ENCODE data around the gene SLC8A3.
"Not testable (repeated sequence)": the region's sequence is repeated elsewhere in the genome, so short reads cannot be mapped to it uniquely, and the experiment has no call there.

SLC8A3 gene

DNA sequence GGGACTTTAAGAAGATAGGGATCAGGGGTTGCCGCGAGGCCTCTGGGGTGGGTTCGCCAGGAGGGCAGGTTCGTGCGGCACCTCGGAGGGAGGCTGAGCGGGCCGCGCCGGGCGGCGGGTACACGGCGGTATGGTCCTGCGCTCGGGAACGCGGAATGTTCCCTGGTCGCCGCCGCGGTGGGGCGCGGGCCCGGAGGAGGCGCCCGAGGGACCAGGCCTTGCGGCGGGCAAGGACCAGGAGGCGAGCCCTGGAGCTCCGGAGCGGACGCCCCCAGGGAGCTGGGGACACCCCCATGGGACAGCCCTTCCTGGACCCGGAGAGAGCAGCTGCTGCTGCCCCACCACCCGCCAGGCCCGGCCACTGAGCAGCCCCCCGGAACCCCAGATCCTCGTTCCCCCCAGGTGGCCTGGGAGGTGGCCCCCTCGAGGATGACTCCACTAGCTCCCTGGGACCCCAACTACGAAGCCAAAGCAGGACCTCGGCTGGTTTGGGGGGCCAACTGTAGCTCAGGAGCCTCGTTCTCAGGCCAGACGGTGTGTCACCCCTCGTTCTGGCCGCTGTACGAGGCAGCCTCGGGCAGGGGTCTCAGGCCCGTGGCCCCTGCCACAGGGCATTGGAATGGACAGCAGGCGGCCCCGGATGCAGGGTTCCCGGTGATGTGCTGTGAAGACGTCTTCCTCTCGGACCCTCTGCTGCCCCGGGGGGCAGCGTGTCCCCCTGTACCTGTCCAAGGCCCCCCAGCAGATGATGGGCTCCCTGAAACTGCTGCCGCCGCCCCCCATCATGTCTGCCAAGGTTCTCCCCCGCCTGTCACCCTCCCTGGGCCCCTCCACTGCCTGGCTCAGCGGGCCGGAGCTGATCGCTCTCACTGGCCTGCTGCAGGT, 45.6 kb upstream of the SLC8A3 start:
- Histone ChIP-seq H3K4me2 (ENCODE audit: low read depth, low read length, poor library complexity, severe bottlenecking) (no peak overlapping the region), H3K9me2 (replicated peaks; ENCODE audit: low read depth, low read length) (no peaks in the 10 kb centered on the region), H3K4me3 (ENCODE audit: low read length, poor library complexity, severe bottlenecking) (no peak overlapping the region), H3K27me3 (ENCODE audit: insufficient read depth, low read length, poor library complexity, severe bottlenecking) (no peaks in the 10 kb centered on the region), H4K20me1 (ENCODE audit: insufficient read depth, low read length, poor library complexity, severe bottlenecking) (no peaks in the 10 kb centered on the region), H3F3A (ENCODE audit: low read depth) (no peaks in the 10 kb centered on the region), H3K9ac (ENCODE audit: low read depth, low read length, poor library complexity, severe bottlenecking) (no peak overlapping the region), H3K79me2 (ENCODE audit: insufficient read depth, low read length) (no peaks in the 10 kb centered on the region), H2AFZ (ENCODE audit: low read length) (no peak overlapping the region), H3K9me3 (ENCODE audit: insufficient read depth, low read depth, low read length) (no peaks in the 10 kb centered on the region), H3K4me1 (ENCODE audit: insufficient read depth, low read length, poor library complexity, severe bottlenecking) (peaks cover 14% of the 10 kb centered on the region), H3K36me3 (ENCODE audit: insufficient read depth, low read length) (no peaks in the 10 kb centered on the region)
- TF ChIP-seq, protein P1, sequence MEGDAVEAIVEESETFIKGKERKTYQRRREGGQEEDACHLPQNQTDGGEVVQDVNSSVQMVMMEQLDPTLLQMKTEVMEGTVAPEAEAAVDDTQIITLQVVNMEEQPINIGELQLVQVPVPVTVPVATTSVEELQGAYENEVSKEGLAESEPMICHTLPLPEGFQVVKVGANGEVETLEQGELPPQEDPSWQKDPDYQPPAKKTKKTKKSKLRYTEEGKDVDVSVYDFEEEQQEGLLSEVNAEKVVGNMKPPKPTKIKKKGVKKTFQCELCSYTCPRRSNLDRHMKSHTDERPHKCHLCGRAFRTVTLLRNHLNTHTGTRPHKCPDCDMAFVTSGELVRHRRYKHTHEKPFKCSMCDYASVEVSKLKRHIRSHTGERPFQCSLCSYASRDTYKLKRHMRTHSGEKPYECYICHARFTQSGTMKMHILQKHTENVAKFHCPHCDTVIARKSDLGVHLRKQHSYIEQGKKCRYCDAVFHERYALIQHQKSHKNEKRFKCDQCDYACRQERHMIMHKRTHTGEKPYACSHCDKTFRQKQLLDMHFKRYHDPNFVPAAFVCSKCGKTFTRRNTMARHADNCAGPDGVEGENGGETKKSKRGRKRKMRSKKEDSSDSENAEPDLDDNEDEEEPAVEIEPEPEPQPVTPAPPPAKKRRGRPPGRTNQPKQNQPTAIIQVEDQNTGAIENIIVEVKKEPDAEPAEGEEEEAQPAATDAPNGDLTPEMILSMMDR (conservative IDR thresholded peaks at IDR 0.05; ENCODE audit: low read length) = no peak
- no peak for TF ChIP-seq EZH2phosphoT487 (IDR thresholded peaks at IDR 0.05; ENCODE audit: borderline replicate concordance)

DNA sequence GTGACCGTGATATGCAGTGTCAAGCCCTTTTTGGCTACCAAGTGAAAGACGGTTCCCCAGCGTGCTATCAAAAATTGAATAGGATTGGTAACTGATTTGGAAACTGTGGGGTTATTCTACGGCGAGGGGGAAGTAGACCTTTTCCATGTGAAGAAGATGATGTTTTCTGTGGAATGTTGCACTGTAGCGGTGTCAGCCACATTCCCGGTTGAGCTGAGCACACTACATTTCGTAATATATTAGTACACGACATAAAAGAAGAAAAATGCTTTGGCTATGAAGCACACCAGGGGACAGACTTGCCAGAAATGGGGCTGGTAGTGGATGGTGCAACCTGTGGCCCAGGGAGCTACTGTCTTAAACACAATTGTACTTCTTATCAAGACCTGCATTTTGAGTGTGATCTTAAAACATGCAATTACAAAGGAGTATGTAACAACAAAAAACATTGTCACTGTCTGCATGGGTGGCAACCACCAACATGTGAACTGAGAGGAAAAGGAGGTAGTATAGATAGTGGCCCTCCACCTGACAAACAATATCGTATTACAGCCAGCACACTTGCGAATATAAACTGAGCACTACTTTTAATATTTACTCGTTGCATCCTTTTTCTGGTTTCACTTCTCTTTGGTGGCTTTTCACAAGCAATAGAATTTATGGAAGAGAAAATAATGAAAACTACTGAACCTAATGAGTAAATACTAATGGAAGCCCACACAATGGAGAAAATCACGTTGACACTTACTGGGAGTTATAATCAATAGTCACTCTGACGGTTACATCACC, 43.2 kb upstream of the SLC8A3 start:
- H3K36me3 ChIP-seq (ENCODE audit: insufficient read depth, low read length); H3K9me2 ChIP-seq (replicated peaks; ENCODE audit: low read depth, low read length); H3K79me2 ChIP-seq (ENCODE audit: insufficient read depth, low read length); H3F3A ChIP-seq (ENCODE audit: low read depth); H3K9me3 ChIP-seq (ENCODE audit: insufficient read depth, low read depth, low read length); H3K4me2 ChIP-seq (ENCODE audit: low read depth, low read length, poor library complexity, severe bottlenecking); H2AFZ ChIP-seq (ENCODE audit: low read length); H3K9ac ChIP-seq (ENCODE audit: low read depth, low read length, poor library complexity, severe bottlenecking); H3K27me3 ChIP-seq (ENCODE audit: insufficient read depth, low read length, poor library complexity, severe bottlenecking); H4K20me1 ChIP-seq (ENCODE audit: insufficient read depth, low read length, poor library complexity, severe bottlenecking); H3K4me3 ChIP-seq (ENCODE audit: low read length, poor library complexity, severe bottlenecking); H3K4me1 ChIP-seq (ENCODE audit: insufficient read depth, low read length, poor library complexity, severe bottlenecking): not testable (repeated sequence)

DNA sequence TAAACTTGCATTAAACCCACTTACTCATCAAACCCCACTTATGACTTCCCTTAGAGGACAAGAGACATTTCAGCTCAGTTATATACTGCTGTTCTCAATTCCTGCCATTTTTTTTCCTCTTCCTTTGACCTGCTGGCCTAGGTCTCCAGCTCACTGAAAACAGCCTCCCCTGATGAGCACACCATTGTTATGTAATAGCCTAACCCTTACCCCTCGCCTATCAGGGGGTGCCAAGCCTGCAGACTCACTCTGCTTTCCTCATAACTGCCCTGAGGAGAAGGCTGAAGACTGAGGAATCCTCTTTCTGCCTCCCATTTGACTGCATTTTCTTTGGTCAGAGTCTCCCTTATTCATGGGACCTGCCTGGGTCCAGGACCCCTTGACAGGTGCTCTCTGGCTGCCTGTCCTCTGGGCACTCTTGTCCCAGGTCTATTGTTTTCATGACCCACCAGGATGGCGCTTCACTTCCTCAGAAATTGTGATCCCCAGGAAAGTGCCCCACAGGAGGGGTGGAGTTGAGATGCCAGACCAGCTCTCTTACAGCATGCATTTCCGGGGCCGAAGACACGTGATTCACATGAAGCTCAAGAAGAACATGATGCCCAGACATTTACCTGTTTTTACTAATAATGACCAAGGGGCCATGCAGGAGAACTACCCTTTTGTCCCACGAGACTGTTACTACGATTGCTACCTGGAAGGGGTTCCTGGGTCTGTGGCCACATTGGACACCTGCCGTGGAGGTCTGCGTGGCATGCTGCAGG, 41.3 kb upstream of the SLC8A3 start:
- not testable (repeated sequence) for H3F3A ChIP-seq (ENCODE audit: low read depth); H3K36me3 ChIP-seq (ENCODE audit: insufficient read depth, low read length); H3K9ac ChIP-seq (ENCODE audit: low read depth, low read length, poor library complexity, severe bottlenecking); H3K4me2 ChIP-seq (ENCODE audit: low read depth, low read length, poor library complexity, severe bottlenecking); H3K4me1 ChIP-seq (ENCODE audit: insufficient read depth, low read length, poor library complexity, severe bottlenecking); H2AFZ ChIP-seq (ENCODE audit: low read length); H3K9me2 ChIP-seq (replicated peaks; ENCODE audit: low read depth, low read length); H3K79me2 ChIP-seq (ENCODE audit: insufficient read depth, low read length); H4K20me1 ChIP-seq (ENCODE audit: insufficient read depth, low read length, poor library complexity, severe bottlenecking); H3K27me3 ChIP-seq (ENCODE audit: insufficient read depth, low read length, poor library complexity, severe bottlenecking); H3K9me3 ChIP-seq (ENCODE audit: insufficient read depth, low read depth, low read length); H3K4me3 ChIP-seq (ENCODE audit: low read length, poor library complexity, severe bottlenecking)

DNA sequence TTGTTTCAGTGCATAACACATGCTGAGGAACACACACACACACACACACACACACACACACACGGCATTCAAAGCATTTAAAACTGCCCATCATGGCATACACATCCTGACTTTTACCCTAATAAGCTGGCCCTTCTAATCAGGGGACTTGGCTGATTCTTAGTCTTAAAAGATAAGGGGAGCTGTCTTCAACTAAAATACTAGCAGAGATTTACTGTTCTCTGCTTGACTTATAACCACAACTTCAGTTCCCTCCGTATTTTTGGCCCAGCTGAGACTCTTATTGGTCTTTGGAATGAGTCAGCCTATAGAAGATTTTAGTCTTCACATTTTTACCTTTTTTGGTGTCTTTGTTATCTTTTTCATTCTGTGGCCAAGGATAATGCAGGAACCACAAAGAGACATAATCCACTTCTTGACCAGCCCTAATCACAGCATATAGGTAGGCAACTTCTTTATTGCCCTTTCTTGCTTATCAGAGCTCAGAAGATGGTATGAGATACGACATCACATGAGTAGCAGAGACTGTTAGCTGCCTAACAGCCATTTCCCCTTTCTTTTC, 25.1 kb upstream of the SLC8A3 start:
- H4K20me1 ChIP-seq (ENCODE audit: insufficient read depth, low read length, poor library complexity, severe bottlenecking) = no peaks in the 10 kb centered on the region
- no peaks in the 10 kb centered on the region for H3K27me3 ChIP-seq (ENCODE audit: insufficient read depth, low read length, poor library complexity, severe bottlenecking)
- no peak overlapping the region for H3K9ac ChIP-seq (ENCODE audit: low read depth, low read length, poor library complexity, severe bottlenecking)
- peaks cover 21% of the 10 kb centered on the region for H3K4me1 ChIP-seq (ENCODE audit: insufficient read depth, low read length, poor library complexity, severe bottlenecking)
- H3K9me3 ChIP-seq (ENCODE audit: insufficient read depth, low read depth, low read length) = no peaks in the 10 kb centered on the region
- H3K9me2 ChIP-seq (replicated peaks; ENCODE audit: low read depth, low read length) = no peaks in the 10 kb centered on the region
- no peaks in the 10 kb centered on the region for H3F3A ChIP-seq (ENCODE audit: low read depth)
- TF ChIP-seq, protein P1 (conservative IDR thresholded peaks at IDR 0.05; ENCODE audit: low read length) = no peak
- TF ChIP-seq EZH2phosphoT487 (IDR thresholded peaks at IDR 0.05; ENCODE audit: borderline replicate concordance) = no peak
- peak overlapping the region; percentile 19 for H3K4me2 ChIP-seq (ENCODE audit: low read depth, low read length, poor library complexity, severe bottlenecking)
- H2AFZ ChIP-seq (ENCODE audit: low read length) = no peak overlapping the region
- H3K4me3 ChIP-seq (ENCODE audit: low read length, poor library complexity, severe bottlenecking) = no peak overlapping the region
- H3K36me3 ChIP-seq (ENCODE audit: insufficient read depth, low read length) = no peaks in the 10 kb centered on the region
- no peaks in the 10 kb centered on the region for H3K79me2 ChIP-seq (ENCODE audit: insufficient read depth, low read length)

All from Loucy (cell line).